Transverse colon (tissue), 3 donors: ENCODE results near the gene CD3G.

Source experiments
- EP300 ChIP-seq: sonication (generic); formaldehyde crosslinking; IDR thresholded peaks from one replicate; pipeline ENCODE4 v1.6.1; 2017; ENCODE audit warnings: antibody characterized with exemption, low read depth
- POLR2A ChIP-seq: fragments of 450-650 bp; IDR thresholded peaks from one replicate; pipeline ENCODE4 v1.6.1; 2016; ENCODE audit warnings: antibody characterized with exemption, mild to moderate bottlenecking, moderate library complexity
- TF ChIP-seq, protein P1 (sequence below), 5 experiments: fragments of 200-600 bp in 3 of 5; fragments of 450-650 bp in 2 of 5; sonication (generic) in 3 of 5; IDR thresholded peaks; 1 replicate in 2 of 5; 2 replicates in 3 of 5; pipeline ENCODE4 v1.5.1; 2016 to 2017; ENCODE audit warnings: antibody characterized with exemption in 5 of 5, inconsistent platforms in 3 of 5, mild to moderate bottlenecking in 2 of 5, moderate library complexity in 1 of 5

DNA sequence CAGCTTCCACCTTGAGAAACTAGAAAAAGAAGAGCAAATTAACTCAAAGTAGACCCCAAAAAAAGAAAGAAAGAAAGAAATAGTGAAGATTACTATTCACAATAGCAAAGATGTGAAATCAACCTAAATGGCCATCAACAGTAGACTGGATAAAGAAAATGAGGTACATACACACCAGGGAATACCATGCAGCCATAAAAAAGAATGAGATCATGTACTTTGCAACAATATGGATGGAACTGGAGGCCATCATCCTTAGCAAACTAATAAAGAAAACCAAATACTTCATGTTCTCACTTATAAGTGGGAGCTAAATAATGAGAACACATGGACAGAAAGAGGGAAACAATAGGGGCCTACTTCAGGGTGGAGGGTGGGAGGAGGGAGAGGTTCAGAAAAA lies 15.4 kb upstream of the CD3G start:
- TF ChIP-seq, protein P1, sequence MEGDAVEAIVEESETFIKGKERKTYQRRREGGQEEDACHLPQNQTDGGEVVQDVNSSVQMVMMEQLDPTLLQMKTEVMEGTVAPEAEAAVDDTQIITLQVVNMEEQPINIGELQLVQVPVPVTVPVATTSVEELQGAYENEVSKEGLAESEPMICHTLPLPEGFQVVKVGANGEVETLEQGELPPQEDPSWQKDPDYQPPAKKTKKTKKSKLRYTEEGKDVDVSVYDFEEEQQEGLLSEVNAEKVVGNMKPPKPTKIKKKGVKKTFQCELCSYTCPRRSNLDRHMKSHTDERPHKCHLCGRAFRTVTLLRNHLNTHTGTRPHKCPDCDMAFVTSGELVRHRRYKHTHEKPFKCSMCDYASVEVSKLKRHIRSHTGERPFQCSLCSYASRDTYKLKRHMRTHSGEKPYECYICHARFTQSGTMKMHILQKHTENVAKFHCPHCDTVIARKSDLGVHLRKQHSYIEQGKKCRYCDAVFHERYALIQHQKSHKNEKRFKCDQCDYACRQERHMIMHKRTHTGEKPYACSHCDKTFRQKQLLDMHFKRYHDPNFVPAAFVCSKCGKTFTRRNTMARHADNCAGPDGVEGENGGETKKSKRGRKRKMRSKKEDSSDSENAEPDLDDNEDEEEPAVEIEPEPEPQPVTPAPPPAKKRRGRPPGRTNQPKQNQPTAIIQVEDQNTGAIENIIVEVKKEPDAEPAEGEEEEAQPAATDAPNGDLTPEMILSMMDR (IDR thresholded peaks at IDR 0.05): no peak
- TF ChIP-seq POLR2A (no peak), EP300 (no peak)
